ENCODE data around the gene SPATA21. TPM values are rescaled to one million over a fixed set of nuclear protein-coding genes. Genes with fewer than 3 reads are reported as not detected.
A peak's percentile ranks its signal among the peaks of the same experiment; 100 is the strongest.

SPATA21 gene
- total RNA-seq, 1 donor from 2014 or later = not detected

DNA sequence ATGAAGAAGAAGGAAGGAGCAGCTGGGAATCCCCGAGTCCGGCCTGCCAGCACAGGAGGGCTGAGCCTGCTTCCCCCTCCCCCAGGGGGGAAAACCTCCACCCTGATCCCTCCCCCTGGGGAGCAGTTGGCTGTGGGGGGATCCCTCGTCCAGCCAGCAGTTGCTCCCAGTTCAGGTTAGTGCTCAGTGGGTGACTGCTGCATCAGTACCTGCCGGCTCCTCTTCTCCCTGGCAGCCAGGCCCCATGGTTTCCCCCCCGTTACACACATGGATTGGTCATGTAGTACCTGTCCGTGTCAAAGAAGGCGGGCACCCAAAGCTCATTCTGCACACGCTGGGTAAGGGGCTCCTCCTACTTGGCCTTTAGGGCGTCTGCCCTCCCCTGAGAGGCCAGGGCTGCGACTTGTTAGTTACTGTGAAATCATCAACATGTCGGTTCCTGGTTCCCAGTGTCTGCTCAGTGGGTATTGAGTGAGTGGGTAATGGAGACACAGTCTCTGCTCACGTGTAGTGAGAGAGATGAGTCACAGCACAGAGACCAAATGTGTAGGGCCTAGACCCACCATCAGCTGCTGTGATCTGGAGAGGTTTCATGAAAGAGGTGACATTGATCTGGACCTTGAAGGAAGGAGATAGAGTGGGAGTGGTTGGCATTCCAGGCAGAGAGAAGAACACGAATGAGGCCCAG, 14.8 kb upstream of the SPATA21 start:
- DNase-seq (ENCODE audit: low spot score) = no peak

DNA sequence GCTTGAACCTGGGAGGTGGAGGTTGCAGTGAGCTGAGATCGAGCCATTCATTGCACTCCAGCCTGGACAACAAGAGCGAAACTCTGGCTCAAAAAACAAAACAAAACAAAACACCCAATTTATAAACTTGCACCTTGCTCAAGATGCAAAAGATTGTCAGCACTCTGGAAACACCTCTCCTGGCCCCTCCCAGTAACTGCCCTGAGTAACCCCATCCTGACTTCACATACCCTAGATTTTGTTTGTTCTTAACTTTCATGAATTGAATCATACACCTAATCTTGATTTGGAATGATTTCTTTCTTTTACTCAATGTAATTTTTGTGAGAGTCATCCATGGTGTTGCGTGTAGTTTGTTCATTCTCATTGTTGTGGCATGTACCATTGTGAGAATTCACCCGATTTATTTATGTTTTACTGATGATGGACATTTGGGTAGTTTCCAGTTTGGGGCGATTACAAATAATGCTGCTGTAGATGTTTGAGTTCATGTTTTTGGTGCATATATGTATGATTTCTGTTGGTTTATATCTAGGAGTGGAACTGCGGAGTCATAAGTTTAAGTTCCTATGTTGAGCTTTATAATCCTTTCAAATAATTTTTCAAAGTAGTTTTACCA, 13.7 kb upstream of the SPATA21 start:
- no peak for DNase-seq (ENCODE audit: low spot score)

DNA sequence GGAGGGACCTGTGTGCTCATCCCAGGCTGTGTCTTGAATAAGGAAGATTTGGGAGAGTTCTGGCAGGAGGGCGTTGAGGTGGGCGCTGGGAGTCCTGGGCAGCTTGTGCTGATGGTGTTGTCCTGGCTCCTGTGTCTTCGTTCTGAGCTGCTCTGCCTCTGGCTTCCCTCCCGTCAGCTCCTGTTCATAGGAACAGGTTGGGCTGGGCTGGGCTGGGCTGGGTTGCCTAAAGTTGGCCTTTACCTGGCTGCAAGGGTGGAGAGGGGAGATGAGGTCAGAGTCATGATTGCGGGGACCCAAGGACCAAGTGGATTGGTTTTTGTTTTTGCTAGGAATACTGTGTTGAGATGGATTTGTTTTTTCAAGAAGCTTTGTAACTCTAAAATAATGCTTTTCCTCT, 12.4 kb upstream of the SPATA21 start:
- no peak for DNase-seq (ENCODE audit: low spot score)

DNA sequence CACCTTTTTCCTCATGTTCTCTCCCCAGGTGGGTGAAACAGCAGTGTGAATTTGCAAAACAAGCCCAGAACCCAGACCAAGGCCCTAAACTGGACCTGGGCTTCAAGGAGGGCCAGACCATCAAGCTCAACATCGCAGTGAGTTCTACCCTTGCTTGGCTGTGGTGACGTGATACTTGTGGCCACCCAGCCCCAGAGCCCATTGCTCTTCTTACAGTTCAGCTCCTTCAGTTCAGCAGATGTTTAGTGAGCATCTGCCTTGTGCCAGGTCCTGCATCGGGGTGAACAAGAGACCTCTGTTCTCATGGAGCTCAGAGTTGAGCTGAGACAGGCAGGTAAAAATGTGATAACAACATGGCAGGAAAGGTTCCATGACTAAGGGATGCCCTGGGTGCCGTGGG, 11.8 kb upstream of the SPATA21 start:
- no peak for DNase-seq (ENCODE audit: low spot score)

DNA sequence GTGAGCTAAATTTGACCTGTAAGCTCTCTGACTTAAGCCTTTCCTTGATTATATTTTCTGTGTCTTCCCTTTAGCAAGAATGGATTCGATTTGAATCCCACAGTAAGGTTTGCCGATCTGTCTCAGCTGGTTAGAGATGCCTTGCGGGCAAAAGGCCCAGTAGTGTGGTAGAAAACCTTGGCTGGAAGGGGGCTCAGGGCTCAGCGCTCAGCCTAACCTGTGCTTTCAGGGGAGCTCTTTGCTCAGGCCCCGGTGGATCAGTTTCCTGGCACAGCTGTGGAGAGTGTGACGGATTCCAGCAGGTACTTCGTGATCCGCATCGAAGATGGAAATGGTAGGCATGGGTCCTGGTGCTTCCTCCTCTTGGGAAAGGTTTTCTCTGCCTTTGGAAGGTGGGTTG, 10.4 kb upstream of the SPATA21 start:
- DNase-seq (ENCODE audit: low spot score) = no peak

DNA sequence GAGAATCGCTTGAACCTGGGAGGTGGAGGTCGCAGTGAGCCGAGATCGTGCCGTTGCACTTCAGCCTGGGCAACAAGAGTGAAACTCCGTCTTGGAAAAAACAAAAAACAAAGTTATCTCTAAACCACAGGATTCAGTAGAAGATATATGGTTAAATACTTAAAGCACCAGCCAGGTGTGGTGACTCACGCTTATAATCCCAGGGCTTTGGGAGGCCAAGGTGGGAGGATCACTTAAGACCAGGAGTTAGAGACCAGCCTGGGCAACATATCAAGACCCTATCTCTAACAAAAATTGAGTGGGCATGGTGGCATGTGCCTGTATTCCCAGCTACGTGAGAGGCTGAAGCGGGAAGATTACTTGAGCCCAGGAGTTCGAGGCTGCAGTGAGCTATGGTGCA, 8.9 kb upstream of the SPATA21 start:
- no peak for DNase-seq (ENCODE audit: low spot score)

DNA sequence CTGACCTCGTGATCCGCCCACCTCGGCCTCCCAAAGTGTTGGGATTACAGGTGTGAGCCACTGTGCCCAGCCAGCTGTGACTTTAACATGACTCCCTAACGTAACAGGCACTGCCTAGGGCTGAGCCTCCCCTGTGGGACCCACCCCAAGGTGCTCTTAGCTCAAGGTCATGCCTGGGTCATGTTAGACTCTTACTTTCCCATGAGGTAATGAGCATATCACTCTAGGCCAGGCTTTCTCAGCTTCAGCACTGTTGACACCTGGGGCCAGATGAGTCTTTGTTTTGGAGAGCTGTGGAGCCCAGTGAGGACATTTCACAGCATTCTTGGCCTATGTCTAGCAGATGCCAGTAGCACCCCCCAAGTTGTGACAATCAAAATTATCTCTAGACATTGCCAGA, 7.8 kb upstream of the SPATA21 start:
- DNase-seq (ENCODE audit: low spot score) = no peak

DNA sequence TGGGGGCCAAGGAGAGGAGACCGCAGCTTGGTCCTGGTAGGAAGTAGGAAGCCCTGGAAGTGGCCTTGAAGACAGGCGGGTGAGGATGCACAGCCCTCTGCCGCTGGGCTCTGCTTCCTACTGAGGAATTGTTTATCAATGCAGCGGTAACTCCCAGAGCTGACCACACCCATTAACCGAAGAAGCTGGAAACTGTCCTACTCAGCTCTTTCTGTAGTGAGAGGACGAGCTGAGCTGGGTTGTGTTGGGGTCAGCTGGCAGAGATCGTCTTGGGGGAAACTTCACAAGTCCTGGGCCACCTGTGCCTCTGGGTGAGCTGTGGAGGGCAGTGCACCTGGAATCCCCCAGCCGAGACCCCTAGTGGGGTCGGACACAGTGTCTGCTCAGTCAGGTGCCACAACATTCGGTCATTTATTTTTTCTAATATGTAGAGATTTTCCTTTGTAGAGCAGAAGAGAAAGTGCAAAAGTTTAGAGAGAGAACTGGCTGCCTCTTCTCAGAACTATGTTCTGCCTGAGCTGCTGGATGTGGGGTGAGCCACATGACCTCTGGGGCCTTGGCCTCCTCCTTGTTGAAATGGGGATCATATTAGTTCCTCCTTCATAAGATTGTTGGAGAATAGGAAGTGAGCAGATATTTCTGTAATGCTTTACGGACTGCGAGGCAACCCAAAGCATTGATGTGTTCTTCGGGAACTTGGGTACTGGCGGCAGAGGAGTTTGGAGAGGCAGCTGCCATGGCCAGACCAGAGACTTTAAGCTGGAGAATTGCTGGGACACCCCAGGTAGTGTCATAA, 6.9 kb upstream of the SPATA21 start:
- DNase-seq (ENCODE audit: low spot score) = no peak

DNA sequence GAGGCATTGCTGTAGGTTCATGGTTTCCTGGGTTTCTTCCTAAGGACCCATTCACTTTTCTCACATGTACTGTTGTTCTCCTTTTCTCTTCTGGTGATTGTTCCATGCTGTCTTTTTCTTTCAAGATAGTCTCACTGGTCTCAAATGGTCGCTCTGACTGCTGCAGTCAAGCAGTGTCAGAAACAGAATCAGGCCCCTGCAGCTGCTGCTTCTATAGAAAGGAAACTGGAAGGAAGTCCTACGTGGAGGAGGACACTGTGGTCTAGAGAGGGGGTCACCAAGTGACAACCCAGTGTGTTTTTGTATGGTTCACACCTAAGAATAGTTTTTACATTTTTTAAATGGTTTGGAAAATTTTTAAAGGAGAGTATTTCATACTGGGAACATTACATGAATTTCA, 5.7 kb upstream of the SPATA21 start:
- DNase-seq (ENCODE audit: low spot score) = no peak

DNA sequence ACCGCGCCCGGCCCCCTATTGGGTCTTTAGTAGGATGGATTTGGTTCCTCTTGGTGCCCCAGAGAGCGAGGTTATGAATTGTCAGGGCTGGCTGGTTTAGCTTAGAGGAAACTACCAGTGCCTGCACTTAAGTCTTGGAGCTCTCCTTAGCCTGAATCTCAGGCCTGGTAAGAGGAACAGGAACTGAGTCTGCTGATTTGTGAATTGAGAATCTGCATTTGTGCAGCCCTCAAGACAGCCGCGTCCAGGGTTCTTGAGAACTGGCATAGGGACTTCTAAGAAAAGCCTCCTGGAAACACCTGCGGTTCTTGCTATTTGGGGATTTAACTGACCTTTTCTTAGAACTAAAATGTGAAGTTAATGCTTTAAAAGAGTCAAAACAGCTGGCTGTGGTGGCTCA, 5.0 kb upstream of the SPATA21 start:
- no peak for DNase-seq (ENCODE audit: low spot score)

DNA sequence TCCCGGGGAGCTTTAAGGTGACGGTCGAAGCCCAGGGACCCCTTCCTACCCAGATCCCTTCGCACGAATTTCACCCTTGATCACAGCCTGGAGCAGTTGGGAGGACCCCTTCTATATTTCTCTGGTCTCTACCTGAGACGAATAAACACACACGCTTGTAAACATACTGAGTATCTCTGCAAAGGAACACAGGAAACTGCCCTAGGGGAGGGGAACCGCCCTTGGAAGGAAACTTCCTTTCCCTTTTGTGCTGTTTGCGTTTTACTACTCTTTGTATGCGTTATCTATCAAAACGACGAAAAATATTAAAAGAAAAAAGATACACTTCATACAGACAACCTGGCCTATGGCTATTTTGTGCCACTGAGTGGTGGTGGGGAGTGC, 4.0 kb upstream of the SPATA21 start:
- no peak for DNase-seq (ENCODE audit: low spot score)

DNA sequence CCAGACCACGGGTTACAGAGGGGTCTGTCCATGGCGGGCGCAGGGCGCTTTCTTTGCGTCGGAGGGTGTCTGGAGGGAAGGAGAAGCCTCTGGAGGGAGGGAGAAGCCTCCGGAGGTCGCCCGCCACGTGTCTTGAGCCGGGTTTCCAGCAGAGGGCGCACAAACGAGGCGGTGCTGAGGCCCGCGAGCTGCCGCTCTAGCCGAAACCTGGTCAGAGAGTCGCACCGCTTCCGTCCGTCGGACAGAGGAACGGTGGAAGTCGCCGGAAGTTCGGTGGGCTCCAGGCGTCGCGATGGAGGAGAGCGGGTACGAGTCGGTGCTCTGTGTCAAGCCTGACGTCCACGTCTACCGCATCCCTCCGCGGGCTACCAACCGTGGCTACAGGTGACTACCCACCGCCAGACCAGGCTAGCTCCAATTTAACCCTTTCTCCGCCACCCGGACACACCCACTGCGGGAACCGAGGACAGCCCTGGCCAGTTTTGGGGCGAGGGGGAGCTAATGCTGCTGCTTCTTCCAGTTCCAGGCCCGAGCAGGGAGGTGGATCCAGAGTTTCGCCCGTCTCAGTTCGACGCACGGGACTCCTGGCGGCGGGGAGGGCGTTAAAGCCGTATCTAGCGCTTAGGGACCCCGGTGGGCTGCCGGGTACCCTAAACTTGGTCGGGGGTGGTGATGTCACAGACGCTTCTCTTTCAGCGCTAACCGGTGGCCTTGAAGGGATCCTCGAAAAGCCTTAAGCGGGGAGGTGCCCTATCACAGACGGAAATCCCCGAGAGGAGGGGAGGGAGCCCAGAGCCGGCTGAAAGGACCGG, 3.5 kb upstream of the SPATA21 start, which contains the start of gene NECAP2:
TSS of gene NECAP2 (plus strand) at position 255 of the 812 bp plus-strand sequence. CDS start at position 293, 38 bp downstream.
- peak; percentile 94 for DNase-seq (ENCODE audit: low spot score)

DNA sequence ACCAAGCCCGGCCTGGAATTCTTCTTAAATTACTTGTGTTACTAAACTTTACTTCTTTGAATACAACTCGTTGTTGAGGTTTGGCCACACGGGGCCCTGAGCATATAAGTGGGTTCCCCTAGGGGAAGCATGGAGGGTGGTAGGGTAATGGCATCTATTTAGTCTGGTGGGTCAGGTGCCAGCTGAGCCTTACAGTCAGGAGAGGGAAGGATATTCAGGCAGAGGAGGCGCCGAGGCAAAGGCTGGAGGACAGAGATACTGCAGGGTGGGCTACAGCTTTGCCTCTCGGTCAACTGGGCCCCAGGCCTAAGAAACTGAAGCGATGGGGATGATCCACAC, 2.9 kb upstream of the SPATA21 start:
- no peak for DNase-seq (ENCODE audit: low spot score)

DNA sequence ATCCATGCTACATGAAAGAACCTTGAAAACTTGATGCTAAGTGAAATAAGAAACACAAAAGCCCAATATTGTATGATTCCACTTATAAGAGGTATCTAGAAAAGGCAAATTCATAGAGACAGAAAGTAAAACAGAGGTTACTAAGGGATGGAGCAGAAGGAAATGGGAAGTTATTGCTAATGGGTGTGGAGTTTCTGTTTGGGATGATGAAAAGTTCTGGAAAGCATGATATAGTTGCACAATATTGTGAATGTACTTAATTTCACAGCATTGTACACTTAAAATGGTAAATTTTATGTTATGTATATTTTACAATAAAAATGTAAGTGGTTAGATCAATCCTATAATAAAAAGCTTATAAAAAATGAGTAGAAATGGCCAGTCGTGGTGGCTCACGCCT, 1.7 kb upstream of the SPATA21 start:
- DNase-seq (ENCODE audit: low spot score) = no peak

DNA sequence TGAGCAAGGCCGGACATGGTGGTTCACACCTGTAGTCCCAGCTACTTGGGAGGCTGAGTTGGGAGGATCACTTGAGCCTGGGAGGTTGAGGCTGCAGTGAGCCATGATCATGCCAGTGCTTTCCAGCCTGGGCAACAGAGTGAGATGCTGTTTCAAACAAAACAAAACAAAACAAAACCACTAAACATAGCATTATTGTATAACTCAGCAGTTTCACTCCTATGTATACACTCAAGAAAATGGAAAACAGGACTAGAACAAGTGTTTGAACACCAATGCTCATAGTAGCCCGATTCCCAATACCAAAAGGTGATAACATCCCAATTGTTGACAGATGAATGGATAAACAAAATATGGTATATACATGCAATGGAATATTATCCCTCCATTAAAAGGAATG, 1.3 kb upstream of the SPATA21 start:
- no peak for DNase-seq (ENCODE audit: low spot score)

DNA sequence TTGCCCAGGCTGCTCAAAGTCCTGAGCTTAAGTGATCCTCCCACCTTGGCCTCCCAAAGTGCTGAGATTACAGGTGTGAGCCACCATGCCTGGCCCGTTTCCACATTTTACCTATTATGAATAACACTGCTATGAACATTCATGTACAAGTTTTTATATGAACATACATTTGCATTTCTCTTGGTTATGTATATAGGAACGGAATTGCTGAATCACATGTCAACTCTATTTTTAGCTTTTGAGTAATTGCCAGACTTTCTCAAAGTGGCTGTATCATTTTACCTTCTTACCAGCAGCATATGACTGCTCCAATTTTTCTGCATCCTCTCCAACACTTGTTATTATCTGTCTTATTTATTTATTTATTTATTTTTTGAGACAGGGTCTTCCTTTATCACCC, 2.7 kb downstream of the SPATA21 start:
- DNase-seq (ENCODE audit: low spot score) = no peak

DNA sequence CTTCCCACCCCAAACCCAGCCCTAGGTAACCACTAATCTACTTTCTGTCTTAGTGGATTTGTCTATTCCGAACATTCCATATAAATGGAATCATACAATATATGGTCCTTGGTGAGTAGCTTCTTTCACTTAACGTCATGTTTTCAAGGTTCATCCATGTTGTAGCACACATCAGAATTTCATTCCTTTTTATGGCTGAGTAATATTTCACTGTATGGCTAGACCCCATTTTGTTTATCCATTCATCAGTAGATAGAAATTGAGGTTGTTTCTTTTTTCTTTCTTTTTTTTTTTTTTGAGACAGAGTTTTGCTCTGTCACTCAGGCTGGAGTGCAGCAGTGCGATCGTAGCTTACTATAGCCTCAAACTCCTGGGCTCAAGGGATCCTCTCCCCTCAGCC, 3.2 kb downstream of the SPATA21 start:
- no peak for DNase-seq (ENCODE audit: low spot score)

DNA sequence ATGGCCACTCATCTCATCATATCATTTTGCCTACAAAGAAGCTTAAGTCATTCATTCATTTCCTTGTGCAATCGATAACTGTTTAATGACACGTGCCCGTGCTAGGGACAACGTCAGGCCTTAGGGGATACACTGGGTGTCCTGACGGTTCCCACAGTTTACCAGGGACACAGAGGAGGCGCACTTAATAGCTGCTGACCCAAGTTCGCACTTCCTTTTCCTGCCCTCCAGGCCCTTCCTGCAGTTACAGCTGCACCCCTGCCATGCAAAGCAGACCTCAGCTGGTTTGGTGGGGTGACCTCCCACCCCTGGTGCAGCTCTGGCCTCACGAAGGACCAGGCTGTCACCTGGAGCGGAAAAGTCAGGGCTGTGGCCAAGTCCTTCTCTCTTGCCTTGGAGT, 4.2 kb downstream of the SPATA21 start:
- DNase-seq (ENCODE audit: low spot score) = no peak

DNA sequence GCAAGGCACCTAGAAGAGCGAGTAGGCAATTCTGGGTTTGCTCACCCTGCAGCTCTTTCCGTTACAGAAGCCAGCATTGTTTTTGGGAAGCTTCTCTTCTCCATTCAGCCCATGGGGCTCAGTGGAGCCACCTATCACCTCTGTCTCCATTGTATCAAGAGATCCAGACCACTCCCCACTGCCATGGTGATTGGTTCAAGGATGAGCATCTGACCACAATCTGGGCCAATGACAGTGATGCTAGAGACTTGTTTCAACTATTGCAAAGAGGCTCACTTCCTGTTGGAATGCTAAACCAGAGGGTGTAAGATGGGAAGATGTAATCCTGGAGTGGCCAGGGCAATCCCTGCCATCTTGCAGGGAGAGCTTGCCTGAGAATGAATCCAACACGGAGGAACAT, 6.6 kb downstream of the SPATA21 start:
- no peak for DNase-seq (ENCODE audit: low spot score)

DNA sequence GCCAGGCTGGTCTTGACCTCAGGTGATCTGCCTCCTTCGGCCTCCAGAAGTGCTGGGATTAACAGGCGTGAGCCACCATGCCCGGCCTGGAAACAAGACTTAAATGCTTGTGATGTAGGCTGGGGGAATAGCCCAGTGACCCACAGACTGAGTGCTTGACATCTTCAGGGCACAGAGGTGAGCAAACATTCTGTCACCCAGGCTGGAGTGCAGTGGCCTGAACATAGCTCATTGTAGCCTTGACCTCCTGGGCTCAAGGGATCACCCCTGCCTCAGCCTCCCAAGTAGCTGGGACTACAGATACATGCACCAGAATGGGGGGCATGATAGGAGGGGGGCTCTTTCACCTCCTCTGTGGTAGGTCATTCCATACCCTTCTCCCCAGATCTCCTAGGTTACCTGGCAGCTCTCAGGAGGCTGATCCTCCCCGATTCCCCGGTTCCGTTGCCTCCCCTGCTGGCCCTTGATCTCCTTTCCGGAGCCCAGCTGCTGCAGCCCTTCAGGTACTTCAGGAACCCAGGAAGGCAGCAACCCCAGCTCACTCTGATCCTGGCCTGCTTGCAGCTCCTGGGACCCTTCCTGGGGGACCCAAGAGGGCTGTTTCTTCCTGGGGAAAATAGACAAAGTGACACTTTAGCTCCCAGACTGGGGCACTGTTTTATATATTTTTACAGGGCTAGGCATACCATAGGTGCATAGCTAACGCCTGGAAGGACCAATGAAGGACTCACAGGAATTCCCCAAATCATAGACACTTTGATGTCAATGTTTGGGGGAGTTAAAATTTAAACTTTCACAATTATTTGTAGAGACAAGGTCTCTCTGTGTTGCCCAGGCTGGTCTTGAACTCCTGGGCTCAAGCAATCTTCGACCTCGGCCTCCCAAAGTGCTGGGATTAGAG, 11.8 kb downstream of the SPATA21 start:
- no peak for DNase-seq (ENCODE audit: low spot score)

DNA sequence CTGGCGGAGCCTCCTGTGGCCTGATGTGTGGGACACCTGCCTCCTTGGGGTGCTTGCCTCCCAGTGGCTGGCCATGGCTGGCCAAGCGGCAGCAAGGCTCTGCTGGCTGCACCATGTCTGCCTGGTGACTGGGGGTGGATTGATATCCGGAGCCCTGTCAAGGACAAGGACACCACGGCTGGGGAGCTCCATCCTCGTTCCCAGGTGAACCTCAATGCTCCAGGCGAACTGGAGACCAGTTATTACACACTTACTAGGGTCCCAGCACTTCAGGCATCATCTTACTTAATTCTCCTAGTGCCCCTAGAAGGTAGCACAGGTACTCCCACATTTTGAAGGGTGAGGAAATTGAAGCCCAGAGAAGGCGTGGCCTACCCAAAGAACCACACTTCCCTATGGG, 15.2 kb downstream of the SPATA21 start:
- no peak for DNase-seq (ENCODE audit: low spot score)
